Liver (tissue), 3 donors: ENCODE results near the gene GATAD2B.

Experiments
- ATF3 ChIP-seq: IDR thresholded peaks from 2 replicates; pipeline ENCODE4 v1.6.1; 2016; ENCODE audit warnings: antibody characterized with exemption
- CTCF ChIP-seq: fragments of 150-350 bp; IDR thresholded peaks from 2 replicates; pipeline ENCODE4 v1.5.1; 2017; ENCODE audit warnings: improper control_type of control experiment, low read depth, low read length; ENCODE audit not compliant: missing input control
- EGR1 ChIP-seq, 2 donors: IDR thresholded peaks; 2 replicates each; pipeline ENCODE4 v1.6.1; 2016 to 2018; ENCODE audit warnings: antibody characterized with exemption in 2 of 2, low read depth in 2 of 2
- GABPA ChIP-seq, 2 donors: IDR thresholded peaks in 1 of 2; conservative IDR thresholded peaks in 1 of 2; 2 replicates each; pipeline ENCODE4 v1.6.1; 2016; ENCODE audit warnings: antibody characterized with exemption in 2 of 2, mild to moderate bottlenecking in 1 of 2, moderate library complexity in 1 of 2
- JUND ChIP-seq, 2 donors: IDR thresholded peaks; 2 replicates each; pipeline ENCODE4 v1.6.1; 2016; ENCODE audit warnings: antibody characterized with exemption in 2 of 2
- MAX ChIP-seq: IDR thresholded peaks from 2 replicates; pipeline ENCODE4 v1.6.1; 2016; ENCODE audit warnings: antibody characterized with exemption
- REST ChIP-seq: IDR thresholded peaks from 2 replicates; pipeline ENCODE4 v1.6.1; 2016; ENCODE audit warnings: antibody characterized with exemption, mild to moderate bottlenecking
- SP1 ChIP-seq: IDR thresholded peaks from 2 replicates; pipeline ENCODE4 v1.6.1; 2018; ENCODE audit warnings: antibody characterized with exemption, mild to moderate bottlenecking
- TAF1 ChIP-seq: conservative IDR thresholded peaks from 2 replicates; pipeline ENCODE4 v1.6.1; 2016; ENCODE audit warnings: antibody characterized with exemption, mild to moderate bottlenecking
- YY1 ChIP-seq: IDR thresholded peaks from 2 replicates; pipeline ENCODE4 v1.6.1; 2016; ENCODE audit warnings: antibody characterized with exemption, mild to moderate bottlenecking
- donor health status: healthy.
- donor health status: healthy.

GRCh38 chr1:153771261-153771660, 151.5 kb downstream of the GATAD2B start:
- no peak for TF ChIP-seq CTCF
- no peak for TF ChIP-seq REST
- no peak for TF ChIP-seq YY1
- TF ChIP-seq MAX = no peak
- no peak for TF ChIP-seq EGR1 (IDR thresholded peaks at IDR 0.05; ENCODE audit: low read depth in 2 of 2)
- TF ChIP-seq JUND (IDR thresholded peaks at IDR 0.05) = no peak
- TF ChIP-seq ATF3 = no peak
- TF ChIP-seq GABPA (IDR thresholded peaks at IDR 0.05 in 1 of 2, conservative IDR thresholded peaks at IDR 0.05 in 1 of 2) = no peak
- TF ChIP-seq SP1 = no peak
- TF ChIP-seq TAF1 = no peak
